ENCODE results near the gene C3orf80. TPM values are rescaled to one million over a fixed set of nuclear protein-coding genes. Genes with fewer than 3 reads are reported as not detected.

The C3orf80 gene
- total RNA-seq, 1 experiment from 2014 or later, result 0.13 TPM

GRCh38 chr3:160193644-160194192 lies 31.5 kb upstream of the C3orf80 start:
- H4K91ac ChIP-seq (ENCODE audit: insufficient read length, low read depth, low read length), result no peak overlapping the region
- no peak overlapping the region for H2BK120ac ChIP-seq (ENCODE audit: low read depth, low read length, poor library complexity, severe bottlenecking)
- H3K4me2 ChIP-seq (ENCODE audit: insufficient read depth, insufficient read length, low read length), result no peak overlapping the region
- H3K14ac ChIP-seq (ENCODE audit: insufficient read depth, low read length), result no peak overlapping the region
- H2AFZ ChIP-seq (ENCODE audit: low read length), result no peak overlapping the region
- TF ChIP-seq, protein P1, sequence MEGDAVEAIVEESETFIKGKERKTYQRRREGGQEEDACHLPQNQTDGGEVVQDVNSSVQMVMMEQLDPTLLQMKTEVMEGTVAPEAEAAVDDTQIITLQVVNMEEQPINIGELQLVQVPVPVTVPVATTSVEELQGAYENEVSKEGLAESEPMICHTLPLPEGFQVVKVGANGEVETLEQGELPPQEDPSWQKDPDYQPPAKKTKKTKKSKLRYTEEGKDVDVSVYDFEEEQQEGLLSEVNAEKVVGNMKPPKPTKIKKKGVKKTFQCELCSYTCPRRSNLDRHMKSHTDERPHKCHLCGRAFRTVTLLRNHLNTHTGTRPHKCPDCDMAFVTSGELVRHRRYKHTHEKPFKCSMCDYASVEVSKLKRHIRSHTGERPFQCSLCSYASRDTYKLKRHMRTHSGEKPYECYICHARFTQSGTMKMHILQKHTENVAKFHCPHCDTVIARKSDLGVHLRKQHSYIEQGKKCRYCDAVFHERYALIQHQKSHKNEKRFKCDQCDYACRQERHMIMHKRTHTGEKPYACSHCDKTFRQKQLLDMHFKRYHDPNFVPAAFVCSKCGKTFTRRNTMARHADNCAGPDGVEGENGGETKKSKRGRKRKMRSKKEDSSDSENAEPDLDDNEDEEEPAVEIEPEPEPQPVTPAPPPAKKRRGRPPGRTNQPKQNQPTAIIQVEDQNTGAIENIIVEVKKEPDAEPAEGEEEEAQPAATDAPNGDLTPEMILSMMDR (conservative IDR thresholded peaks at IDR 0.05), result no peak
- Mint-ChIP-seq H3K9me3 (no peaks in the 10 kb centered on the region), H3K36me3 (ENCODE audit: insufficient read depth in 1 of 3, low read depth in 3 of 3) (no peaks in the 10 kb centered on the region), H3K27me3 (ENCODE audit: low read depth) (no peaks in the 10 kb centered on the region; the same call in 1 of the 2 replicates), H3K4me3 (no peak overlapping the region), H3K27ac (no peak overlapping the region), H3K4me1 (no peaks in the 10 kb centered on the region)
- H2BK5ac ChIP-seq (ENCODE audit: insufficient read length, low read length), result no peak overlapping the region
- no peaks in the 10 kb centered on the region for H3K9me3 ChIP-seq (ENCODE audit: control insufficient read depth, low read depth, low read length)
- no peak overlapping the region for H3T11ph ChIP-seq (ENCODE audit: low read length)
- H3K79me1 ChIP-seq (ENCODE audit: insufficient read depth, low read depth, low read length, poor library complexity, severe bottlenecking), result no peaks in the 10 kb centered on the region
- H3K27me3 ChIP-seq (ENCODE audit: insufficient read depth, low read length), result no peaks in the 10 kb centered on the region
- no peak overlapping the region for H3K9ac ChIP-seq (ENCODE audit: extremely low read depth, insufficient read length, low read length)
- no peak overlapping the region for H2BK12ac ChIP-seq (ENCODE audit: insufficient read length, low read depth, low read length)
- H2BK15ac ChIP-seq (ENCODE audit: low read depth, low read length), result no peak overlapping the region
- H3K18ac ChIP-seq (ENCODE audit: insufficient read length, low read depth, low read length), result no peak overlapping the region
- no peak for DNase-seq
- H3K4ac ChIP-seq (ENCODE audit: low read depth, low read length), result no peak overlapping the region
- no peaks in the 10 kb centered on the region for H3K79me2 ChIP-seq (ENCODE audit: insufficient read depth, low read length)
- H4K20me1 ChIP-seq (ENCODE audit: control insufficient read depth, insufficient read depth, insufficient read length), result no peaks in the 10 kb centered on the region
- H3K4me1 ChIP-seq (ENCODE audit: insufficient read depth, low read length), result no peaks in the 10 kb centered on the region
- no CpG with 5 or more reads among the region's 6 CpGs for WGBS (ENCODE audit: extremely low coverage, insufficient read length, low lambda C conversion rate)
- no peak overlapping the region for H4K5ac ChIP-seq (ENCODE audit: insufficient read length, low read depth, low read length)
- H3K56ac ChIP-seq (ENCODE audit: insufficient read length, low read depth, low read length), result no peak overlapping the region
- no peak overlapping the region for H2BK20ac ChIP-seq (ENCODE audit: low read depth, low read length, poor library complexity, severe bottlenecking)
- no peak overlapping the region for H3K23ac ChIP-seq (ENCODE audit: insufficient read length, low read depth, low read length)
- no peak overlapping the region for H3K27ac ChIP-seq (ENCODE audit: insufficient read length, low read depth, low read length)
- no peaks in the 10 kb centered on the region for H3K23me2 ChIP-seq (ENCODE audit: insufficient read length, low read depth, low read length, poor library complexity, severe bottlenecking)
- no peak overlapping the region for H2AK5ac ChIP-seq (ENCODE audit: insufficient read length, low read length)
- H4K8ac ChIP-seq (replicated peaks; ENCODE audit: insufficient read length, low read depth, low read length), result no peak overlapping the region
